GM10248 (cell line): ENCODE data around the gene UBASH3B.

Experiments
- CTCF ChIA-PET: fragments of 300-600 bp; sonication (Branson Sonifier 250); formaldehyde crosslinking; extraction: SDS; loops from one replicate; lab custom pipeline; 2021; ENCODE audit warnings: antibody characterized with exemption; lab: Yijun Ruan, JAX
- POLR2A ChIA-PET: fragments of 350-650 bp; sonication (Branson Sonifier 250); formaldehyde crosslinking; extraction: SDS; loops from one replicate; lab custom pipeline; 2020; ENCODE audit warnings: antibody characterized with exemption; lab: Yijun Ruan, JAX
- DNase-seq: peaks from one replicate; pipeline ENCODE4 v3.0.0; 2012; ENCODE audit errors: extremely low spot score
- TF ChIP-seq, protein P1 (sequence below): IDR thresholded peaks from 2 replicates; pipeline ENCODE4 v1.5.1; 2012; ENCODE audit warnings: mild to moderate bottlenecking, low read depth; ENCODE audit errors: extremely low read depth, missing control alignments, control extremely low read depth

UBASH3B gene

DNA sequence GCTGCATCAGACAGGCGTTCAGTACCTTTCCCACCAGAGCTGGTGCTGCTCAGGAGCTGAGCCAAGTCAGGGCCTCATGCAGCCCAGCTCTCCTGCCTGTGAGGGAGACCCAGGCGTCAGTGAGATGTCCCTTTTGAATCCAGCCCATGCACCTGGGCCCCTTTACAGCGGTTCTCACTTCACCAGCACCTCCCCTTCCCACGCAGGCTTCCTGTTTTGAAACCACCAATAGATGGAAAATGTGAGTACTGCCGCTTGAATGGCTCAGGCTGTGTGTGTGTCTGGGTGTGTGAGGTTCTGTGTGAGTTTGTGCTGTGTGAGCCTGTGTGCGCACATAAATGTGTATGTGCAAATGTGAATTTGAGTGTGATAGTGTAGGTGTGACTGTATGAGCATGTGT lies 88.4 kb downstream of the UBASH3B start:
- ChIA-PET POLR2A (no interaction called here), CTCF (interaction anchor here (0.7 to 5.7 kb wide), 6 partner anchors 12 to 37 kb away, joined by 3 to 55 read pairs (median 4); no protein-coding TSS in a partner anchor)
- DNase-seq = peak; percentile 72
- TF ChIP-seq, protein P1, sequence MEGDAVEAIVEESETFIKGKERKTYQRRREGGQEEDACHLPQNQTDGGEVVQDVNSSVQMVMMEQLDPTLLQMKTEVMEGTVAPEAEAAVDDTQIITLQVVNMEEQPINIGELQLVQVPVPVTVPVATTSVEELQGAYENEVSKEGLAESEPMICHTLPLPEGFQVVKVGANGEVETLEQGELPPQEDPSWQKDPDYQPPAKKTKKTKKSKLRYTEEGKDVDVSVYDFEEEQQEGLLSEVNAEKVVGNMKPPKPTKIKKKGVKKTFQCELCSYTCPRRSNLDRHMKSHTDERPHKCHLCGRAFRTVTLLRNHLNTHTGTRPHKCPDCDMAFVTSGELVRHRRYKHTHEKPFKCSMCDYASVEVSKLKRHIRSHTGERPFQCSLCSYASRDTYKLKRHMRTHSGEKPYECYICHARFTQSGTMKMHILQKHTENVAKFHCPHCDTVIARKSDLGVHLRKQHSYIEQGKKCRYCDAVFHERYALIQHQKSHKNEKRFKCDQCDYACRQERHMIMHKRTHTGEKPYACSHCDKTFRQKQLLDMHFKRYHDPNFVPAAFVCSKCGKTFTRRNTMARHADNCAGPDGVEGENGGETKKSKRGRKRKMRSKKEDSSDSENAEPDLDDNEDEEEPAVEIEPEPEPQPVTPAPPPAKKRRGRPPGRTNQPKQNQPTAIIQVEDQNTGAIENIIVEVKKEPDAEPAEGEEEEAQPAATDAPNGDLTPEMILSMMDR = no peak

- CTCF ChIA-PET = interaction anchor here (0.7 to 5.7 kb wide), 7 partner anchors 11 to 115 kb away, joined by 3 to 55 read pairs (median 4); no protein-coding TSS in a partner anchor
- no peak for DNase-seq
- POLR2A ChIA-PET = no interaction called here
- TF ChIP-seq, protein P1 = no peak
These were observed 88.8 kb downstream of the UBASH3B start for GRCh38 chr11:122744357-122744756.

DNA sequence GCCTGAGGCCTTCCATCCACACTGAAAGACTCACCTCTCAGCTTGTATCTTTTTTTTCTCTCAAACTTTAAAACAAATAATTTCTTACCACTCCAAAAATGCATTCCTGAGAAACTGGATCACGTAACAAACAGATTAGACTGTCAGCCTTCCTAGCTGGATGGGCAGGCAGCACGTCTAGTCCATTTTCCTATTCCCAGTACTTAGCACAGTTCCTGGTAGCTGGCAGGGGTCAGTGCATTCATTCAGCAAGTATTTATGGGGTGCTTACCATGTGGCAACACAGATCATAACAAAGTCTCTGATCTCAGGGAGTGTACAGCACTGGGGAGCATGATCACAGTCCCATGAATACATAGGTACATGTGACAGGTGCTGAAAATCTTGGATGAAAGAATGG lies 89.6 kb downstream of the UBASH3B start:
- POLR2A ChIA-PET = interaction anchor here (1.3 to 1.5 kb wide), 2 partner anchors 14 to 317 kb away, joined by 4 to 5 read pairs; partner anchors contain the start of gene HSPA8
- CTCF ChIA-PET = interaction anchor here (1.0 to 5.7 kb wide), 12 partner anchors 11 to 835 kb away, joined by 3 to 55 read pairs (median 4); no protein-coding TSS in a partner anchor

DNA sequence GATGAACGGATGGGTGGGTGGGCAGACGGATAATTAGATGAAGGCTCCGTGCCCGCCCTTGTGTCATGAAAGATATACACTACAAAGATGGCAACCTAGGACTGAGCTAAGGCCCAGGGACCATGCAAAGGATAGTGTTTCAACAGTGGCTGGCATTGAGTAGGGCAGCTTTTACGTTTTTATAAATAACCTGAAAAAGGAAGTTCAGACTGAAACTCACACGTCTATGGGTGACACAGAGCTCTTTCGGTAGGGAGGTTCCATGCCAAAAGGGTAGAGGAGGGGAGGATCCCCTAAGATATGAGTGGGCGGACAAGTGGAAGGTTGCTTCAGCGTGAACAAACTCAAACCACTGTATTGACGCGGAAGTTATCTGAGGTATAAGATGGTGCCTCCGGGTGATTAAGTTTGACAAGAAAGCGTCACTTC lies 90.5 kb downstream of the UBASH3B start:
- TF ChIP-seq, protein P1 = no peak
- peak; percentile 84 for DNase-seq
- CTCF ChIA-PET = interaction anchor here (1.1 to 5.7 kb wide), 13 partner anchors 10 to 834 kb away, joined by 3 to 55 read pairs (median 4); no protein-coding TSS in a partner anchor
- POLR2A ChIA-PET = interaction anchor here (1.3 to 1.5 kb wide), 2 partner anchors 13 to 316 kb away, joined by 4 to 5 read pairs; partner anchors contain the start of gene HSPA8

More for the DNA sequence above, 89.6 kb downstream of the UBASH3B start:
- no peak for DNase-seq
- TF ChIP-seq, protein P1 = no peak

GRCh38 chr11:122746611-122747244 lies 91.2 kb downstream of the UBASH3B start:
- TF ChIP-seq, protein P1 = no peak
- ChIA-PET CTCF (interaction anchor here (0.8 to 5.7 kb wide), 18 partner anchors 9 to 118 kb away, joined by 3 to 55 read pairs (median 4); partner anchors contain the start of gene UBASH3B), POLR2A (interaction anchor here (1.5 kb wide), 1 partner anchor 315 kb away, joined by 5 read pairs; the partner anchor contains the start of gene HSPA8)
- DNase-seq = no peak

GRCh38 chr11:122747351-122747781 lies 91.8 kb downstream of the UBASH3B start:
- DNase-seq = no peak
- ChIA-PET POLR2A (no interaction called here), CTCF (interaction anchor here (0.8 to 5.7 kb wide), 21 partner anchors 8 to 118 kb away, joined by 3 to 55 read pairs (median 5); partner anchors contain the start of gene UBASH3B)
- TF ChIP-seq, protein P1 = no peak
